ENCODE data around the gene SMARCA4.

SMARCA4 gene

DNA sequence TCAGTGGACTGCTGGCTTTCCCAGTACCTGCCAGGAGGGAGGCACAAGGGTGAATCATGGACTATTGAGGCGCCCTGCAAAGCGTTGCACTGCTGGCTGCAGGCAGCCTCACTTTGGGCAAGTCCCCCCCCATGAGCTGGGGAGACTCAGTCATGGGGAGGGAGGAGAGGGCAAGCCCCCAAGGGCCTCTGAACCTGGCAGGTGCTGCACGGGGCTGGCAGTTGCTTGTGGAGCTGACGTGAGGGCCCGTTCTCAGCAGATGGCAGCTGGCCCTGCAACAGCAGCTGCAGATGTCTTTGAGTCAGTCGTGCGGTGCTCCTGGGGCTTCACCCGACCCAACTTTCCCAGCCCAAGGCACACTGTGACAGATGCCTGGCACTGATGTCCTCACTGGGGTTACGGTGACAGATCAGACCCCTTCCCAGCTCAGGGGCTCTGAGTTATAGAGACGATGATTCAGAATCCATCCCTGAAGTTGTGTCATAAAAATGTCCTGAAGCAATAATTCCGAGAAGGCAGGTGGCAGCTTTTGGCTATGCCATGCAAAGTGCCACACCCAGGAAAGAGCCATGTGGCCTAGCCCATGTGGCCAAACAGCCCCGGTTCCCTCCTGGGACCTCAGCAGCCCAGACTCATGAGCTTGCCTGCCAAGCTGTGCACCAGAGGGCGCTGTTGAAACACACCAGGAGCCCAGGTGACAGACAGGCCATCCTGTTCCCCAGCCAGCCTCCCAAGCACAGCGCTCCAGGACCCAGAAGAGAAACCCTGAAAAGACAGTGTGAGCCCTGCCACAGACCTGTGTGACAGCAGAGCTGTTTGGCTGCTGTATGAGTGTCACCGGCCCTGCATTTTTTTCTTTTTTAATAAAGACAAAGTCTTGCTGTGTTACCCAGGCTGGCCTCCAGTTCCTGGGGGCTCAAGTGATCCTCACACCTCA, 74.9 kb downstream of the SMARCA4 start:
- TF ChIP-seq, protein P1, sequence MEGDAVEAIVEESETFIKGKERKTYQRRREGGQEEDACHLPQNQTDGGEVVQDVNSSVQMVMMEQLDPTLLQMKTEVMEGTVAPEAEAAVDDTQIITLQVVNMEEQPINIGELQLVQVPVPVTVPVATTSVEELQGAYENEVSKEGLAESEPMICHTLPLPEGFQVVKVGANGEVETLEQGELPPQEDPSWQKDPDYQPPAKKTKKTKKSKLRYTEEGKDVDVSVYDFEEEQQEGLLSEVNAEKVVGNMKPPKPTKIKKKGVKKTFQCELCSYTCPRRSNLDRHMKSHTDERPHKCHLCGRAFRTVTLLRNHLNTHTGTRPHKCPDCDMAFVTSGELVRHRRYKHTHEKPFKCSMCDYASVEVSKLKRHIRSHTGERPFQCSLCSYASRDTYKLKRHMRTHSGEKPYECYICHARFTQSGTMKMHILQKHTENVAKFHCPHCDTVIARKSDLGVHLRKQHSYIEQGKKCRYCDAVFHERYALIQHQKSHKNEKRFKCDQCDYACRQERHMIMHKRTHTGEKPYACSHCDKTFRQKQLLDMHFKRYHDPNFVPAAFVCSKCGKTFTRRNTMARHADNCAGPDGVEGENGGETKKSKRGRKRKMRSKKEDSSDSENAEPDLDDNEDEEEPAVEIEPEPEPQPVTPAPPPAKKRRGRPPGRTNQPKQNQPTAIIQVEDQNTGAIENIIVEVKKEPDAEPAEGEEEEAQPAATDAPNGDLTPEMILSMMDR (conservative IDR thresholded peaks at IDR 0.05; ENCODE audit: low read depth, low read length), result peak; percentile 96
- H3K4me3 ChIP-seq (ENCODE audit: low read length), result no peak overlapping the region
- DNase-seq (ENCODE audit: low read depth), result peak; percentile 48

DNA sequence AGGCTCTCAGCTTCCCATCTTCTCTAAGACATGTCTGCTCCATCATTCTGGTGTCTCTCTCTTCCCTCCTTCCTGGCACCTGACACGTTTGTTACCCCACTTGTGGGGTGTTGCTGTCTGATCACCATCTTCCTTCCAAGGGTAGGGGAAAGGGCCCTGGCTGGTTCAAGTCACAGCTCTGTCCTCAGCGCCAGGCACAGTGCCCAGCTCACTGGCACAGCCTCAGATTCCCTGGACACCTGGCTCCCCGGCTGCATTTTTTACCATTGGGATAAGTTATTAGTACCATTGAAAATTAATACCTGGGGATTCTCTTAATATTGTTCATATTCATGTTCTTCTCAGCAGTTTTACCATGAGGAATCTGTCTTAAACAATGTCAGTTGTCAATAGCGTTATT, 77.7 kb downstream of the SMARCA4 start:
- no peak overlapping the region for H3K4me3 ChIP-seq (ENCODE audit: low read length)
- TF ChIP-seq, protein P1 (conservative IDR thresholded peaks at IDR 0.05; ENCODE audit: low read depth, low read length), result no peak
- DNase-seq (ENCODE audit: low read depth), result no peak

DNA sequence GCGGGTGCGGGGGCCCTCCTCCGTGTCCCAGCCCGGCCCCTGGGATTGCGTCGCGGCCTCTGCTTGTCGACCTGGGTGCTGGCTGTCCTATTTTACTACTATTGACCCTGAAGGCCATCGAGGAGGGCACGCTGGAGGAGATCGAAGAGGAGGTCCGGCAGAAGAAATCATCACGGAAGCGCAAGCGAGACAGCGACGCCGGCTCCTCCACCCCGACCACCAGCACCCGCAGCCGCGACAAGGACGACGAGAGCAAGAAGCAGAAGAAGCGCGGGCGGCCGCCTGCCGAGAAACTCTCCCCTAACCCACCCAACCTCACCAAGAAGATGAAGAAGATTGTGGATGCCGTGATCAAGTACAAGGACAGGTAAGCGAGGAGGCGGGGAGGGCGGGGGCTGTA, 80.4 kb downstream of the SMARCA4 start:
- H3K4me3 ChIP-seq (ENCODE audit: low read length), result no peak overlapping the region
- no peak for DNase-seq (ENCODE audit: low read depth)
- TF ChIP-seq, protein P1 (conservative IDR thresholded peaks at IDR 0.05; ENCODE audit: low read depth, low read length), result no peak

DNA sequence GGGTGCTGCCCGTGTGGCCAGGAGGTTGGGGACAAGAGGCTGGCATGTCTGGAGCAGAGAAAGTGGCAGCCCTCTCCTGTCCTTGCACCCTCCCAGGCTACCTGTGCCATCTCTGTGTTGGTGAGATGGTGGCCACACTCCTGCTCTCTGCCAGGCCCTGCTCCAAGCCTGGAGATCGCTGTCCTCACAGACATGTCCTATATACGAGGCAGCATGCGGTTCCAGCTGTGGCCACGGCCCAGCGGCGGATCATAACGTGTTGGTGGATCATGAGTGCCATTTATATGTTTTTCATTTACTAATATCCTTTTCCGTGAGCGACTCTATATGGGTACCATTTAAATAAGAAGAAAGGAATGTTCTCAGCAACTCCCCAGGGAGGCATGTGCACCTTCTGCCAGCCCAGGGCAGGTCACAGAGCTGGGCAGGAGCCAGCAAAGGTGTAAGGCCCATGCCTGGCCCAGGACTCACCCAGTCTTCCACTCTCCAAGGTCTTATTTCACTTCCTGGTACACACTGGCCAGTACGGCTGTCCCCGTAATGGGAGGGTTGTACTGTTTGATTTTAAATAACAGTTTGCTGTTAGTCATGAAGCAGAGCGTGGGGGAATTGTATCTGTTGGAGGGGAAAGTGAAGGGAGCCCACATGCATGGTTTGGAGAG, 81.3 kb downstream of the SMARCA4 start:
- TF ChIP-seq, protein P1 (conservative IDR thresholded peaks at IDR 0.05; ENCODE audit: low read depth, low read length), result no peak
- H3K4me3 ChIP-seq (ENCODE audit: low read length), result no peak overlapping the region
- no peak for DNase-seq (ENCODE audit: low read depth)

DNA sequence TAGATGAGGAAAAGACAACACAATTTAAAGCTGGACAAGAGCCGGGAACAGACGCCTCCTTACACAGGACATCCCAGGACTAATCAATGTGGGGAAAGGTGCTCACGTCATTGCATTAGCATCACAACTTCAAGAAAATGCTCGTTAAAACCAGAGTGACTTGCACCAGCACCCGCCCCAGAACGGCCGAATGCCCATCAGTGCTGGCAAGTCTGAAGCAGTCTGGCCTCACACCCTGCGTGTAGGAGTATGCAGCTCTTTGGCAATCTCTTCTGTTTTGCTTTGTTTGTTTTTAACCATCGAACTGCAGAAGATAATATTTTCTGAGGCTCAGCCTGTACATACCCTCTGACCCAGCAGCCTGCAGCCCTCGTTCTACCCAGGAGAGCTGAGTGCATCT, 83.6 kb downstream of the SMARCA4 start:
- H3K4me3 ChIP-seq (ENCODE audit: low read length), result no peak overlapping the region
- TF ChIP-seq, protein P1 (conservative IDR thresholded peaks at IDR 0.05; ENCODE audit: low read depth, low read length), result no peak
- DNase-seq (ENCODE audit: low read depth), result no peak

DNA sequence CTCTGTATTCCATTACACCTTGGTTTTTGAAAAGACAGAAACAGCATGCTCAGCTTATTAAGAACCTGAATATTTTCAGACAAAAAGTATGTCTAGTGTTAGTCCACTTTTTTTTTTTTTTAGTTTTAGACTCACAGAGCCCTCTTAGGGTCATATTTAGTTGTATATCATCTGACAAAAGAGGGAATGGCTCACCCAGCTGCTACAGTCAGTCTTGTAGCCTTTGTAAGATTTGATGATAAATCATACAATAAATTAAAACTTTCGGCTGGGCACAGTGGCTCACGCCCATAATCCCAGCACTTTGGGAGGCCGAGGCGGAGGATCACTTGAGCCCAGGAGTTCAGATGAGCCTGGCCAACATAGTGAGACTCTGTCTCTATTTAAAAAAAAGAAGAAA, 84.7 kb downstream of the SMARCA4 start:
- DNase-seq (ENCODE audit: low read depth), result no peak
- H3K4me3 ChIP-seq (ENCODE audit: low read length), result no peak overlapping the region
- TF ChIP-seq, protein P1 (conservative IDR thresholded peaks at IDR 0.05; ENCODE audit: low read depth, low read length), result no peak

Measured in retinal pigment epithelial cell (primary cell).